KOPT-K1 (cell line): ENCODE data around the gene RPLP1.

ENCODE experiments used
- H3K27ac ChIP-seq: fragments of 200-600 bp; sonication (generic); 2 replicates; pipeline ENCODE4 v1.5.1; 2016; ENCODE audit warnings: antibody characterized with exemption, mild to moderate bottlenecking, low read depth, low read length; ENCODE audit not compliant: poor library complexity, severe bottlenecking
- H3K36me3 ChIP-seq: fragments of 200-600 bp; sonication (generic); 2 replicates; pipeline ENCODE4 v1.5.1; 2017; ENCODE audit warnings: antibody characterized with exemption, mild to moderate bottlenecking, low read length, moderate library complexity; ENCODE audit not compliant: insufficient read depth
- H3K9me3 ChIP-seq: fragments of 200-600 bp; sonication (generic); 2 replicates; pipeline ENCODE4 v1.5.1; 2017; ENCODE audit warnings: antibody characterized with exemption, low read length, mild to moderate bottlenecking; ENCODE audit not compliant: insufficient read depth, poor library complexity, severe bottlenecking

RPLP1 gene

DNA sequence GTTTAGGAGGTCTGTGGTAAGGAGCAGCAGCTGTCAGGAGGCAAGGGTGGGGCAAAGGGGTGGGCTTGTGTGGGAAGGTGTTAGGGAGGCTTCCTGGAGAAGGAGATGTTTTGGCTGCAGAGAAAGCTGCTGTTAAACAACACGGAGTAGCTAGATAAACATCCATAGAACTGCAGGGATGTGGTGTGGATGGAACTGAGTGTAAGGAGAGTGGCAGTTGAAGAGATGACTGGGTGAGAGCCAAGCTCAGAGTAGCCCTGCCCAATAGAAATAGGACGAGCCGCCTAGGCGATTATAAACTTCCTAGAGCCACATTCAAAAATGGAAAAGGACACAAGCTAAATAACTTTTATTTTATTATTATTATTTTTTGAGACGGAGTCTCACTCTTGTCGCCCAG, 19.9 kb downstream of the RPLP1 start:
- no peaks in the 10 kb centered on the region for H3K36me3 ChIP-seq
- H3K9me3 ChIP-seq: no peaks in the 10 kb centered on the region
- H3K27ac ChIP-seq: no peak overlapping the region

DNA sequence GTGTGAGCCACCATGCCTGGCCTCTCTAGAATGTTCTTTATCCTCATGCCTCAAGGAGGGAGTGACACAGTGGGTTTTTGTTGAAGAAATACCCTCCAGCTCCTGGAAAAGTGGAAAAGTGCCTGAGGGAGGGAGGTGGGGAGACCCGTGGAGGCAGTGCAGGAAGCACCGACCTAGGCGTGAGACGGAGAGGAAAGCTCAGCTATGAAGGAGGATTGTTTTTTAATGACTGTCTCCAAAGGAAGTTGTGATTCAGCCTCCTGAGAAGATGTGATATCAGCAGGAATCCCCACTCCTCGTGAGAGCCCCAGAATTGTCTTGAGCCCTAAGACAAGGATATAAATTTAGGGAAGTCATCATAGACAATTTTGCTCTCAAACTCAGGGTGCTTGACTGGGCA, 21.7 kb downstream of the RPLP1 start:
- Histone ChIP-seq H3K36me3 (no peaks in the 10 kb centered on the region), H3K9me3 (no peaks in the 10 kb centered on the region), H3K27ac (no peak overlapping the region)

DNA sequence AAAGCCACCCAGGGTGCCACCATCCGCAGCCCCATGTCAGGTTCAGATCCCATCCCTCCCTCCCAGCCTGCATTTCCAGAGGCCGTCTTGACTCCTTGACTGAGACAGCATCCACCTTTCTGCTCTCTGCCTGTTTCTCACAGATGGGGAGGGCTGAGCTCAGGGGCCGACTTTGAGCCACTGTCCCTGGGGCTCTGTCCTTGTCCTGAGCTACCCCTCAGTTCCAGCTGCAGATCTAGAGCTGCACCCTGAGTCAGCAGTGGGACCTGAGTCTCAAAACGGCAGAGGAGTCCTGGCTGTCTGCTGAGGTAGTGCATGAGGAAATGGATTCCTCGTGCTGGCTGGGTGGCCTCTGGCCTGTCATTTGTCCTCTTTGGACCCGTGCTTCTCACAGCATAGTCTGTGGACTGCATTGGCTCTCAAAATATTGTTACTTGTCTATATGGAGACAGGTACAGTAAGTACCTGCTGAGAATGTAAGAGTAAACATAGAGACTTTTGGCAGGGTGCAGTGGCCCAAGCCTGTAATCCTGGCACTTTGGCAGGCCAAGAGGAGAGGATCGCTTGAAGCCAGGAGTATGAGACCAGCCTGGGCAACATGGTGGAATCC, 22.3 kb downstream of the RPLP1 start:
- Histone ChIP-seq H3K36me3 (no peaks in the 10 kb centered on the region), H3K27ac (no peak overlapping the region)

DNA sequence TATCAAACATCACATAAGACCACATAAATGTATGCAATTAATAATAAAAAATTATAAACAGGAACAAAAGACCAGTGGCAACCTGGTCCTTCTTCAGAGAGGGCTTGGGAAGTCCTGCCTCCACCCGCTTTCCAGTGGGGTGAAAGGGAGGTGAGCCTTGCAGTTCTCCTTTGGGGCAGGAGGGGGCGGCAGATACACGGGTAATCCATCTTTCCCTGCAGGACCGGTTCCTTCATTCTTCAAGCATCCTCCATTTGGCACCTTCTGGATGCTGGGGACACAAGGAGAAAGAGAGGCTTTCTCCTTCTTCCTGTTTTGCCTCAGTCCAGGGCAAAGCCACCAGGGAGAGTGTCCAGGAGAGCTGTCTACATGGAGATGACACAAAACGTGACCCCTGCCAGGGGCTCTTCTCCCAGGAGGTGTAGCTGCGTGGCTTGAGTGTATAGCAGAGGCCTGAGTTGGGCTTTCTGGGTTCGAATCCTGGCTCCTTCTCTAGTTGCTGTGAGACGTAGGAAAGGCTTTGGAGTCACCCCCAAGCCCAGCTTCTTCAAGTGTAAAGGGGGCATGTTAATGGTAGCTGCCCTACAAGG, 23.2 kb downstream of the RPLP1 start:
- H3K9me3 ChIP-seq: peaks cover 12% of the 10 kb centered on the region
- H3K36me3 ChIP-seq: no peaks in the 10 kb centered on the region
- no peak overlapping the region for H3K27ac ChIP-seq

More for the DNA sequence above, 22.3 kb downstream of the RPLP1 start:
- H3K9me3 ChIP-seq: peaks cover 7% of the 10 kb centered on the region

DNA sequence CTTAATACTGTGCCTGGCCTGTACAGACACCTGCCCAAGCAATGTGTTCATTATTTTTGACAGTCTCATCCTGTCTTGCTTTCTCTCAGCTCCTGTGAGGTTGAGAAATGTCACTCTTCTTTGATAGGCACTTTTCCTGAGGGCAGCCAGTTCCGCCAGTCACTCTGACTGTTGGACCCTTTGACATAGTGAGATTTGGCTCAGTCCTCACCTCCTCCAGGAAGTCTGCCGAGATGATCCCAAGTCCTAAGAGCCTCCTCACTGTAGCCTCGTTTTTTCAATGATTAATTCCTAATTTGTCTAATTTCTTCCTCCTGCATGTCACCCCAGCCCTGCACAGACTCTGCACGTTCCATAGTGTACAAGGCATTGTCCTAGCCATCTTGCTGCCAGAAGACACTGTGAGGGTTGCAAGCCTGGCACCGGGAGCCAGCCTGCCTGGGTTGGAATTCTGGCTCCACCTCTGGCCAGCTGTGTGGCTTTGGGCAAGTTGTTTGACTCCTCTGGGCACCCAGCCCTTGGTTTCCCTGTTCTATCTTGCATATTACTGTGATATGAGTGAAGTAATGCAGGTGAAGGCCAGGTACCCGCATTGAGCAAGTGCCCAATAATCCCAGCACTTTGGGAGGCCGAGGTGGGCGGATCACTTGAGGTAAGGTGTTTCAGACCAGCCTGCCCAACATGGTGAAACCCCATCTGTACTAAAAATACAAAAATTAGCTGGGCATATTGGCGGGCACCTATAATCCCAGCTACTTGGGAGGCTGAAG, 24.3 kb downstream of the RPLP1 start:
- no peak overlapping the region for H3K27ac ChIP-seq
- H3K9me3 ChIP-seq: peaks cover 12% of the 10 kb centered on the region
- H3K36me3 ChIP-seq: no peaks in the 10 kb centered on the region

DNA sequence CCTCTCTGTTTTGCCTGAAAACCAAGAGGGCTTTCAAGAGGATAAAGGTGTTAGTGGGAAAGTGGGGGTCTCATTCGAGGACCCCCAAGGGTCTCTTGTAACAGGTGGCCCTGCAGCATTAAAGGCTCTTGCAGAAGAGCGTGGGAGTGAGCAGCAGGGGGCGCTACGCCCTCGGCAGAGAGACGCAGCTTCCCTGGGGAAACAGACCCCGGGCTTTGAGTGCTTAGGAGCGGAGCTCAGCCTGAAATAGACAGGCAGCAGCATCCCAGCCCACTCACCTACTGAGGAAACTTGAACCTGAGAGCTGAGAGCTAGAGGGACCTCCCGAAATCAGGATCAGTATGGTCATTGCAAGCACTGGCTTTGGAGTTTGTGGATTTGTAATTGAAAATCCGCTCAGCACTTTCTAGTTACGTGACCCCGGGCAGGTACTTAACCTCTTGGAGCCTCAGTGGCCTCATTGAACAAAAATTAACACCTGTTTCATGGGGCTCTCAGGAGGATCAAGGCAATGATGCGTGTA, 25.7 kb downstream of the RPLP1 start:
- Histone ChIP-seq H3K27ac (no peak overlapping the region), H3K9me3 (peaks cover 12% of the 10 kb centered on the region), H3K36me3 (no peaks in the 10 kb centered on the region)

DNA sequence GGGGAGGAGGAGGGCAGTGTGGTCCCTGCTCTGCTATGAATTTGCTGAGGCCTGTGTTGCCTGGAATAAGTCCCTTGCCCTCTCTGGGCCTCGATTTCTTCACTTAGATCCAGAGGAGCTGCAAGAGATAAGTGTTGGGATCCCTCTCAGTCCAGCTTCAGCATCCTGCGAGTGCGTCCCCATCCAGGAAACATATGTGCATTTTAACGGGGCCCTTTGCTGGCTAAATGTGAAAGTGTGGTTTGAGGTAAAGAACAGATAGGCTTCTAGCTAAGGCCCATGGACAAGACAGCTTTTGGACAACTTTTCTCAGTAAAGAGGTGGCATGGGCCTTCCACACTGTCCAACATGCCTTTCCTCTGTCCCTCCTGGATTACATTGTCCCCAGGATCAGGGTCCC, 26.5 kb downstream of the RPLP1 start:
- Histone ChIP-seq H3K36me3 (no peaks in the 10 kb centered on the region), H3K27ac (no peak overlapping the region), H3K9me3 (peaks cover 12% of the 10 kb centered on the region)

DNA sequence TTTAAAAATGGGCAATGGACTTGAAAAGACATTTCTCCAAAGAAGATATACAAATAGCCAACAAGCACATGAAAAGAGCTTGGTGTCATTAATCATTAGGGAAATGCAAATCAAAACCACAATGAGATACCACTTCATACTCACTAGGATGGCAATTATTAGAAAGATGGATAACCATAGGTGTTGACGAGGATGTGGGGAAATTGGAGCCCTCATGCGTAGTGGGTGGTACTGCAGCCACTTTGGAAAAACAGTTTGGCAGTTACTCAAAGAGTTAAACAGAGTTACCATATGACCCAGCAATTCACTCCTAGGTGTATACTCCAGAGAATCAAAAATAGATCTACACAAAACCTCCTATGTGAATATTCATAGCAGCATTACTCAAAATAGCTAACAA, 27.4 kb downstream of the RPLP1 start:
- Histone ChIP-seq H3K9me3 (peaks cover 12% of the 10 kb centered on the region), H3K27ac (no peak overlapping the region), H3K36me3 (no peaks in the 10 kb centered on the region)

DNA sequence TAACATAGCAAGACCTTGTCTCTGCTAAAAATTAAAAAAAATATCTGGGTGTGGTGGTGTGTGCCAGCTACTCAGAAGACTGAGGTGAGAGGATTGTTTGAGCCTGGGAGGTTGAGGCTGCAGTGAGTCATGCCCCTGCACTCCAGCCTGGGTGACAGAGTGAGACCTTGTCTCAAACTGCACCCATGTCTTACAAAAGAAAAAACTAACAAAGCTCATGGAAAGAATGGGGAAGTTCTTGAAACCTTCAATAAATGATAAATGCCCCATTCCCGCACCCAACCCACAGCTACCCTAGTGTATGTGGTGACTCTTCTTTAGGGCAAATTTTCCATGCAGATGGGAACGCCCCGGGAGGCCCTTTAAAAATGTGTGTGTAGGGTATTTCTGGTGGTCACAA, 28.3 kb downstream of the RPLP1 start:
- Histone ChIP-seq H3K36me3 (no peaks in the 10 kb centered on the region), H3K9me3 (peaks cover 16% of the 10 kb centered on the region), H3K27ac (no peak overlapping the region)

DNA sequence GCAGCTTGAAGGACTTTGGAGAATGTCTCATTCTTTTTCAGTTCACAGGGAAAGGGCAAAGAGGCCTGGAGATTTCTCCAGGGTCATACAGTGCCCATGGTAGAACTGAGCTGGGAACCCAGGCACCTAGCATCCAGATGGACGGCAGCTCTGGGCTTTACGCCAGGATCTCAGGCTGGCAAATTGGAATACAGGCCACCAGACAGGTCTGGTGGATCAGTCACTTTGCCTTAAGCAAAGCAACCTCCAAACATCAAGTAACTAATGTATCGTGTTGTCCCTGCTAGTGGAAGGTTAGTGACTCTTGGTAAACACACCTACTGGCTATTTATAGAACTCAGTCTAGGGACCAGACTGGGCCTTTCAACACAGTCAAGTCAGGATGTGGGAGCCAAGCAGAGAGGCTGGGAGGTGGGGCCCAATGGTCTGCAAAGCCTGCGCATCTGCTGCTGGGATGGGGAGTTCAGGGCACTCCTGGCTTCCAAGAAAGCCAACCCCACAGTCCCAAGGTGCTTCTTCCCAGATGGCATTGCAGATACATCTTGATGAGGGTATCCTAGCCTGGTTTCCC, 30.2 kb downstream of the RPLP1 start:
- Histone ChIP-seq H3K27ac (no peak overlapping the region), H3K36me3 (no peaks in the 10 kb centered on the region), H3K9me3 (peaks cover 19% of the 10 kb centered on the region)

DNA sequence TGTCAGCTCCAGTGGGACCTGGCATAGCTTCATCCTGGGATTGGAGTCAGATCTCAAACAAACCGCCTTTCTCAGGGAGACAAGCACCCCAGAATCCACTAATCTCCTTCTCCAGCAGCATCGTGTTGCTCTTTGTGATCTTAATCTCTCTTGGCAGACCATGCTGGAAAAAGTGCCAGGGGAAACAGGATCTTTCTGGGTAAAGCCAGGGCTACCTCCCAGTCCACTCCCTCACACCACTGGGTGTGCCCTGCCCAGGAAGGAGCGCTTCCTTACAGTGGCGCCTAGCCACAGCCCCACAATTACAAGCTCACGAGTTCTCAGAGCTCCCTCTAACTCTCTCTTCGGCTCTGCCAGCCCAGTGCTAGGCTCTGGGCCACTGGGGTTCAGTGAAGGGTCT, 32.2 kb downstream of the RPLP1 start:
- Histone ChIP-seq H3K27ac (no peak overlapping the region), H3K9me3 (peaks cover 13% of the 10 kb centered on the region), H3K36me3 (no peaks in the 10 kb centered on the region)

DNA sequence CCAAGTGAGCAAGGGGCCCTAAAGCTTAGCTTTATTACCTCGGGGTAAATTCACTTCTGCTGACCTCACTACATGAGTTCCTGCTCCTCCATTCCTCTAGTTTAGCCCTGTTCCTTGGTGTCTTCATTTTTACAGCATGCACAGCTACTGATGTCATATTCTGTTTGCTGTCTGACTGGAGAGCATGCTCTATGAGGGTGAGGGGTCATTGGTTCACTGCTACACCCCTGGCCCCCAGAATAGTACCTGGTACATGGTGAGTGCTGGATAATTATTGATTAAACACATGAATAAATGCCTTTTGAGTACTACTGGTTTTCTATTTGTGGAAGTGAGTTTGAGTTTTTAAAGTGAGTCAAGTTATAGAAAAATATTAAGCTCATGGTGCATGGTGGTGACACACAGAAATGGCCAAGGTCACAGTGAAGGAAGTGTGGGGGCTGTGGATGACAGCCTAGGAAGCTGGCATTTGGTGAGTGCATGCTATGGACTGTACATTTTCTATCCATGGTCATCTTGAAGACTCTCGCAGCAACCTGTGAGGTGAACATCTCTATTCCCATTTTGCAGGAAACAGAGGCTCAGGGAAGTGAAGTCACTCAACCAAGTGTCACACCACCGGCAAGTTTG, 34.0 kb downstream of the RPLP1 start:
- Histone ChIP-seq H3K27ac (no peak overlapping the region), H3K36me3 (no peaks in the 10 kb centered on the region), H3K9me3 (peaks cover 11% of the 10 kb centered on the region)

DNA sequence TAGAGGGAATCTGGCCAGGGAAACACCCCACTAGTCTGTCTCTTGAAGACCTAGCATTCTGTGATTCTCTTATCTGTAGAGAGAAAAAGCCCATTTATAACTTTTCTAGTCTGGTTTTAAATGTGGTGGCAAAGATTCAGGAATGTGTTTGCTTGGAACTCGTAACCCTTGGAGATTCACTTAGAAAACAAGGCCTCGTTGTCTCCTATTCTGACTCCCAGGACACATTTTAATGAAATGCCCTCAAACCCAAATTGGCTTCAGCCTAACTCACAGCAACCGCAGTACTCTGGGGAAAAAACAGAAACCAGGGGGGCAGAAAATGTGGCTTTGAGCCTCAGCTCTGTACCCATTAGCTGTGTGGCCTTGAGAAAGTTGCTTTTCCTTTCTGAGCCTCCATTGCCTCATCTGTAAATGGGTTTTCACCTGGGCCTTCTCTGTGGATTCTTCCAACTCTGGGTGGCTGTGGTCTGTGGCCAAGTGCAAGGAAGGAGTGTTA, 36.5 kb downstream of the RPLP1 start:
- H3K27ac ChIP-seq: no peak overlapping the region
- H3K36me3 ChIP-seq: no peaks in the 10 kb centered on the region
- H3K9me3 ChIP-seq: peaks cover 13% of the 10 kb centered on the region

DNA sequence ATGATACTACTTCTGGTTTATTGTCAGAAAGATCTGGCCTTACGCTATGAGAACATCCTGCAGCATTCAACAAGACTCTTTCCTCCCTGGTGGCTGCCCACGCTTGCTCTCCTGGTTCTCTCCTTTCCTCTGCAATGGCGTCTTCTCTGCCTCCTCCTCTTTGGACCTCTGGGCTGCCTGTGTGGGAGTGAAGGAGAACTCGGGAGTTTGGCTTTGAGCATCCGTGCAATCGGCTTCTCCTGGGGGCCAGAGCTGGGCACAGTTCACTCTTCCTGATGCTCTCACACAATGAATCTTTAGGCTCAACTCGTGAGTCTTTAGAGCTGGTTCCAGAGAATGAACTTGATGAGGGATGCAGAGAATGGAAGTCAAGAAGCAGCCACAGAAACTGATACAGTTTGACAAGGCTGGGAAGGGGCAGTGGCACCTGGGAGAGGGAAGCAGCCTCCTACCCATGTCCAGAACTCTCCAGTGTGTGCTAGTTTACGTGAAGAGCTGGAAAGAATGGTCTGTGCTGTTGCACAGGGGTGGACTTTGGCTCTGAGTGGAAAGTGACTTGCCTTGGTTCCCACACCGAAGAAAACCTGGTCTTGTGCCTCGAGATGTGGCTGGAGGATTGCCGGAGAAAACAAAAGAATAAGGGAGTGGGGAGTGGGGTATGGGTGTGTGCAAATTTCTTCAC, 37.9 kb downstream of the RPLP1 start:
- Histone ChIP-seq H3K9me3 (peaks cover 13% of the 10 kb centered on the region), H3K36me3 (no peaks in the 10 kb centered on the region), H3K27ac (no peak overlapping the region)
